HepG2 (cell line): ENCODE measurements around the gene CHL1. TPM values are rescaled to one million over a fixed set of nuclear protein-coding genes. Genes with fewer than 3 reads are reported as not detected.

Experiments
- ATAC-seq: fragments of 200-7000 bp; cut with Tn5 transposase; 3 replicates; pipeline ENCODE4 v1.9.1; 2020; ENCODE audit warnings: mild to moderate bottlenecking, moderate library complexity
- BruUV-seq: library from RNA; stranded (reverse); fragments of 400-500 nt; replicated peaks from 2 replicates; lab custom pipeline; 2021; lab: Mats Ljungman, UMichigan
- CTCF ChIA-PET: fragments of 300-600 bp; formaldehyde crosslinking; extraction: SDS; loops from one replicate; lab custom pipeline; 2021; ENCODE audit warnings: low total read pairs, inconsistent platforms, low intra/inter-chr PET ratio; lab: Yijun Ruan, JAX
- POLR2A ChIA-PET: fragments of 350-600 bp; sonication (Branson Sonifier 250); formaldehyde crosslinking; loops from one replicate; lab custom pipeline; 2020; ENCODE audit warnings: antibody characterized with exemption, inconsistent platforms; lab: Yijun Ruan, JAX
- DNase-seq: peaks from one replicate; pipeline ENCODE4 v3.0.0-alpha.2; 2015; ENCODE audit warnings: low spot score
- FAIRE-seq: peaks from 3 replicates; lab custom pipeline; 2011; peaks lifted over from hg19 to GRCh38; lab: Jason Lieb, UNC
- H2AFZ ChIP-seq: one replicate; pipeline ENCODE4 v1.6.1; 2011; ENCODE audit warnings: low read length, inconsistent platforms
- H3K27ac ChIP-seq: fragments of 300-600 bp; 3 replicates; pipeline ENCODE4 v1.8.0; 2011; ENCODE audit warnings: mixed run types, mild to moderate bottlenecking, mixed read lengths, low read length, inconsistent platforms; ENCODE audit not compliant: insufficient read depth; ENCODE audit errors: extremely low read length
- H3K27me3 ChIP-seq, 2 experiments: fragments of 200-600 bp in 1 of 2; 2 replicates in 1 of 2; 3 replicates in 1 of 2; pipeline versions ENCODE4 v1.6.0 to v1.8.0; 2011; ENCODE audit warnings: low read length in 2 of 2, mild to moderate bottlenecking in 2 of 2, moderate library complexity in 2 of 2, inconsistent platforms in 1 of 2; ENCODE audit not compliant: insufficient read depth in 2 of 2, control insufficient read depth in 1 of 2
- H3K36me3 ChIP-seq, 2 experiments: fragments of 200-600 bp in 1 of 2; replicated peaks in 1 of 2; 2 replicates in 1 of 2; 3 replicates in 1 of 2; pipeline versions ENCODE4 v1.5.1 to v1.8.0; 2011; ENCODE audit warnings: low read length in 2 of 2, inconsistent platforms in 1 of 2; ENCODE audit not compliant: insufficient read depth in 2 of 2, control insufficient read depth in 1 of 2
- H3K4me1 ChIP-seq: 2 replicates; pipeline ENCODE4 v1.5.1; 2012; ENCODE audit warnings: low read length, inconsistent platforms; ENCODE audit not compliant: insufficient read depth
- H3K4me2 ChIP-seq: 2 replicates; pipeline ENCODE4 v1.6.0; 2011; ENCODE audit warnings: low read depth, low read length, inconsistent platforms
- H3K4me3 ChIP-seq, 3 experiments: fragments of 200-600 bp in 1 of 3; sonication (generic), shearing (Covaris generic) in 1 of 3; replicated peaks in 1 of 3; 2 replicates each; pipeline ENCODE4 v1.5.1; 2011 to 2016; ENCODE audit warnings: low read length in 3 of 3, inconsistent platforms in 2 of 3, low read depth in 2 of 3, mild to moderate bottlenecking in 2 of 3, control low read depth in 1 of 3, mixed read lengths in 1 of 3; ENCODE audit not compliant: insufficient read depth in 1 of 3
- H3K79me2 ChIP-seq: one replicate; pipeline ENCODE4 v1.6.1; 2011; ENCODE audit warnings: low read length, inconsistent platforms; ENCODE audit not compliant: insufficient read depth
- H3K9ac ChIP-seq: 2 replicates; pipeline ENCODE4 v1.6.0; 2011; ENCODE audit warnings: mild to moderate bottlenecking, low read depth, low read length, inconsistent platforms; ENCODE audit not compliant: insufficient read depth
- H3K9me3 ChIP-seq: 2 replicates; pipeline ENCODE4 v1.5.1; 2012; ENCODE audit warnings: mild to moderate bottlenecking, low read length
- H4K20me1 ChIP-seq: 2 replicates; pipeline ENCODE4 v1.6.0; 2011; ENCODE audit warnings: inconsistent platforms, mild to moderate bottlenecking, low read length, moderate library complexity; ENCODE audit not compliant: insufficient read depth
- CEBPB ChIP-seq: IDR thresholded peaks from 2 replicates; pipeline ENCODE4 v1.6.1; 2011; ENCODE audit warnings: low read depth, low read length, improper control_type of control experiment, borderline replicate concordance
- DPF2 ChIP-seq: sonication (generic); formaldehyde crosslinking; IDR thresholded peaks from 2 replicates; pipeline ENCODE4 v1.4.0; 2020; ENCODE audit warnings: mild to moderate bottlenecking, low read depth, missing genetic modification reagents, borderline replicate concordance
- GATA4 ChIP-seq: sonication (generic); IDR thresholded peaks from 2 replicates; pipeline ENCODE4 v1.6.1; 2016; ENCODE audit warnings: antibody characterized with exemption, low read depth, borderline replicate concordance
- HNRNPK ChIP-seq: fragments of 200-400 bp; formaldehyde crosslinking; IDR thresholded peaks from 2 replicates; pipeline ENCODE4 v1.6.1; 2018; ENCODE audit warnings: low read length, low read depth, moderate library complexity, mild to moderate bottlenecking; ENCODE audit not compliant: poor library complexity, severe bottlenecking
- KMT2A ChIP-seq: sonication (generic); formaldehyde crosslinking; IDR thresholded peaks from 2 replicates; pipeline ENCODE4 v1.4.0; 2020; ENCODE audit warnings: missing genetic modification reagents
- PPARG ChIP-seq: conservative IDR thresholded peaks from 2 replicates; pipeline ENCODE4 v1.6.1; 2016; ENCODE audit warnings: missing biosample characterization, missing genetic modification reagents
- PRMT3 ChIP-seq: sonication (generic); formaldehyde crosslinking; IDR thresholded peaks from 2 replicates; pipeline ENCODE4 v1.8.1; 2022; ENCODE audit warnings: low read depth, mild to moderate bottlenecking, moderate library complexity, missing genetic modification reagents, borderline replicate concordance
- RAD21 ChIP-seq: fragments of 450-650 bp; formaldehyde crosslinking; IDR thresholded peaks from 2 replicates; pipeline ENCODE4 v1.5.0; 2020; ENCODE audit warnings: mild to moderate bottlenecking
- TBX3 ChIP-seq: fragments of 450-650 bp; IDR thresholded peaks from 2 replicates; pipeline ENCODE4 v1.6.1; 2017; ENCODE audit warnings: antibody characterized with exemption, mild to moderate bottlenecking, inconsistent platforms, borderline replicate concordance
- TCF7 ChIP-seq: sonication (generic); IDR thresholded peaks from 2 replicates; pipeline ENCODE4 v1.6.1; 2016; ENCODE audit warnings: antibody characterized with exemption, low read depth
- TOE1 ChIP-seq: sonication (generic); formaldehyde crosslinking; IDR thresholded peaks from 2 replicates; pipeline ENCODE4 v1.4.0; 2020; ENCODE audit warnings: mild to moderate bottlenecking, missing genetic modification reagents
- ZKSCAN5 ChIP-seq: sonication (generic); formaldehyde crosslinking; IDR thresholded peaks from 2 replicates; pipeline ENCODE4 v1.5.1; 2020; ENCODE audit warnings: mild to moderate bottlenecking, missing genetic modification reagents
- ZNF350 ChIP-seq: sonication (generic); formaldehyde crosslinking; IDR thresholded peaks from 2 replicates; pipeline ENCODE4 v1.4.0; 2020; ENCODE audit warnings: mild to moderate bottlenecking, low read depth, missing genetic modification reagents, borderline replicate concordance
- ZNF570 ChIP-seq: sonication (generic); formaldehyde crosslinking; IDR thresholded peaks from 2 replicates; pipeline ENCODE4 v1.4.0; 2020; ENCODE audit warnings: mild to moderate bottlenecking, missing genetic modification reagents, borderline replicate concordance
- ZSCAN29 ChIP-seq: sonication (generic); formaldehyde crosslinking; conservative IDR thresholded peaks from 2 replicates; pipeline ENCODE4 v1.4.0; 2020; ENCODE audit warnings: mild to moderate bottlenecking, missing genetic modification reagents
- in situ Hi-C: cut with HindIII; loops from 2 replicates; pipeline ENCODE4 v1.10.0; 2017; ENCODE audit warnings: low pct_unique_long_range_greater_than_20kb; ENCODE audit not compliant: extremely low pct_ligation_motif_present
- intact Hi-C: fragments of 100-400 bp; cut with micrococcal nuclease; formaldehyde crosslinking; loops from one replicate; pipeline ENCODE4 v1.10.0; 2022; ENCODE audit not compliant: unreplicated experiment
- polyA plus RNA-seq, 8 experiments: library from polyadenylated mRNA; depleted of rRNA in 3 of 8; stranded (reverse) in 7 of 8; unstranded in 1 of 8; fragments of >200 nt; fragmentation: Illumina TruSeq in 4 of 8; extraction: Trizol in 4 of 8; gene quantifications; 2 replicates each; pipeline versions ENCODE4 v1.2.1 to v1.2.3, GENCODE V29; 2011 to 2016; ENCODE audit warnings: low read depth in 4 of 8, missing spikeins in 1 of 8, mixed read lengths in 1 of 8; ENCODE audit not compliant: insufficient read depth in 1 of 8
- total RNA-seq, 5 experiments: library from RNA; depleted of rRNA; stranded (reverse); fragments of >200 nt; fragmentation: Illumina TruSeq; extraction: Trizol; gene quantifications; 2 replicates each; pipeline ENCODE4 v1.2.3, GENCODE V29; 2016; ENCODE audit warnings: low read depth in 1 of 5
- TF ChIP-seq, protein P1 (sequence below): sonication (generic); formaldehyde crosslinking; IDR thresholded peaks from 2 replicates; pipeline ENCODE4 v1.4.0; 2020; ENCODE audit warnings: missing genetic modification reagents
- TF ChIP-seq, protein P2 (sequence below): fragments of 450-650 bp; IDR thresholded peaks from 2 replicates; pipeline ENCODE4 v1.6.1; 2017

The CHL1 gene
- total and polyA plus RNA-seq, 2 of the 13 experiments (the other 11 are each of a cell fraction or from before 2014, with no cell fraction given), result not detected

DNA sequence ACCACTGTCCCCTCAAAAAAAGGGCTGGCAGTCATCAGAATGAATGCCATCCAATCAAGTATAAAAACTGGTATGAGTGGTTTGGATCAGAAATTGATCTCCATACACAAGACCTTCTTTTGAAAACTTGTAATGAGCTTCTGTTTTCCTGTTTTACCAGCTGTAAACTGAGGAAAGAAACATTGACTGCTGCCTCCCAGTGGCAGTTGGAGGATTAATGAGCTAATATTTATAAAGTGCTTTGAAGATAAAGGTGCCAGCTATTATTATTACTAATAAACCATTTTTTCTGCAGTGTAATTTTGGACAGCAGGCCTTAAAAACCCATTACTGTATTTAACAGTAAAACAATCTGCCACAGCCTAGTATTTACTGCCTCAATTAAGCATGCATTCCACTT, 11.4 kb downstream of the CHL1 start:
- Histone ChIP-seq H3K36me3 (no peaks in the 10 kb centered on the region), H3K27ac (no peak overlapping the region), H2AFZ (no peak overlapping the region), H3K4me2 (no peak overlapping the region), H3K27me3 (no peaks in the 10 kb centered on the region), H3K4me1 (no peaks in the 10 kb centered on the region), H3K79me2 (no peaks in the 10 kb centered on the region), H3K9ac (no peak overlapping the region), H3K9me3 (no peaks in the 10 kb centered on the region), H3K4me3 (no peak overlapping the region), H4K20me1 (no peaks in the 10 kb centered on the region)
- ATAC-seq (no peak), DNase-seq (no peak), FAIRE-seq (no peak)
- ChIA-PET POLR2A (no interaction called here), CTCF (no interaction called here)
- no TSS peak for BruUV-seq
- in situ Hi-C loops, result no loop called here
- no peak for TF ChIP-seq ZNF570
- TF ChIP-seq, protein P1, sequence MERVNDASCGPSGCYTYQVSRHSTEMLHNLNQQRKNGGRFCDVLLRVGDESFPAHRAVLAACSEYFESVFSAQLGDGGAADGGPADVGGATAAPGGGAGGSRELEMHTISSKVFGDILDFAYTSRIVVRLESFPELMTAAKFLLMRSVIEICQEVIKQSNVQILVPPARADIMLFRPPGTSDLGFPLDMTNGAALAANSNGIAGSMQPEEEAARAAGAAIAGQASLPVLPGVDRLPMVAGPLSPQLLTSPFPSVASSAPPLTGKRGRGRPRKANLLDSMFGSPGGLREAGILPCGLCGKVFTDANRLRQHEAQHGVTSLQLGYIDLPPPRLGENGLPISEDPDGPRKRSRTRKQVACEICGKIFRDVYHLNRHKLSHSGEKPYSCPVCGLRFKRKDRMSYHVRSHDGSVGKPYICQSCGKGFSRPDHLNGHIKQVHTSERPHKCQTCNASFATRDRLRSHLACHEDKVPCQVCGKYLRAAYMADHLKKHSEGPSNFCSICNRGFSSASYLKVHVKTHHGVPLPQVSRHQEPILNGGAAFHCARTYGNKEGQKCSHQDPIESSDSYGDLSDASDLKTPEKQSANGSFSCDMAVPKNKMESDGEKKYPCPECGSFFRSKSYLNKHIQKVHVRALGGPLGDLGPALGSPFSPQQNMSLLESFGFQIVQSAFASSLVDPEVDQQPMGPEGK, result no peak
- TF ChIP-seq ZSCAN29 (CRISPR knock-in tag), result no peak
- no peak for TF ChIP-seq TOE1 (CRISPR knock-in tag)
- no peak for TF ChIP-seq HNRNPK
- no peak for TF ChIP-seq GATA4
- no peak for TF ChIP-seq KMT2A (CRISPR knock-in tag)
- TF ChIP-seq PPARG, result no peak
- no peak for TF ChIP-seq TCF7
- TF ChIP-seq DPF2 (CRISPR knock-in tag), result no peak
- no peak for TF ChIP-seq PRMT3 (CRISPR knock-in tag)
- TF ChIP-seq RAD21 (CRISPR knock-in tag), result no peak
- TF ChIP-seq, protein P2, sequence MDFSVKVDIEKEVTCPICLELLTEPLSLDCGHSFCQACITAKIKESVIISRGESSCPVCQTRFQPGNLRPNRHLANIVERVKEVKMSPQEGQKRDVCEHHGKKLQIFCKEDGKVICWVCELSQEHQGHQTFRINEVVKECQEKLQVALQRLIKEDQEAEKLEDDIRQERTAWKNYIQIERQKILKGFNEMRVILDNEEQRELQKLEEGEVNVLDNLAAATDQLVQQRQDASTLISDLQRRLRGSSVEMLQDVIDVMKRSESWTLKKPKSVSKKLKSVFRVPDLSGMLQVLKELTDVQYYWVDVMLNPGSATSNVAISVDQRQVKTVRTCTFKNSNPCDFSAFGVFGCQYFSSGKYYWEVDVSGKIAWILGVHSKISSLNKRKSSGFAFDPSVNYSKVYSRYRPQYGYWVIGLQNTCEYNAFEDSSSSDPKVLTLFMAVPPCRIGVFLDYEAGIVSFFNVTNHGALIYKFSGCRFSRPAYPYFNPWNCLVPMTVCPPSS, result no peak
- TF ChIP-seq ZKSCAN5 (CRISPR knock-in tag), result no peak
- no peak for TF ChIP-seq CEBPB
- TF ChIP-seq ZNF350 (CRISPR knock-in tag), result no peak
- no peak for TF ChIP-seq TBX3
- intact Hi-C loops, result no loop called here
